GM19239 (cell line): ENCODE data around the gene SSH2.

Experiments
- DNase-seq: peaks from one replicate; pipeline ENCODE4 v3.0.0; 2011; ENCODE audit warnings: low spot score; ENCODE audit not compliant: insufficient read length
- FAIRE-seq: peaks from 2 replicates; lab custom pipeline; 2011; peaks lifted over from hg19 to GRCh38; lab: Jason Lieb, UNC

The SSH2 gene

DNA sequence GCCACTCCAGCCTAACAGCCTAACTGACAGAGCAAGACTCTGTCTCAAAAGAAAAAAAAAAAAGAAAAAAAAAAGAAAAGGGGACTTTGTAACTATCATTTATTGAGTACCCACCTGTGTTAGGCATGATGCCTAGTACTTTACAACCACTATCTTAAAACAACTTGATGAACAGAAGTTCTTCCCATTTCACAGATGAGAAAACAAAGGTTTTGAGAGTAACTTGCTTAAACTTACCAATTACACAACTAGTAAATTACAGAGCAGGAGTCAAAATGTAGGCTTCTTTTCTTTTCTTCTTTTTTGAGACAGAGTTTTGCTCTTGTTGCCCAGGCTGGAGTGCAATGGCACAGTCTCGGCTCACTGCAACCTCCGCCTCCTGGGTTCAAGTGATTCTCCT is 210.6 kb downstream of the SSH2 start:
- DNase-seq (no peak), FAIRE-seq (no peak)

DNA sequence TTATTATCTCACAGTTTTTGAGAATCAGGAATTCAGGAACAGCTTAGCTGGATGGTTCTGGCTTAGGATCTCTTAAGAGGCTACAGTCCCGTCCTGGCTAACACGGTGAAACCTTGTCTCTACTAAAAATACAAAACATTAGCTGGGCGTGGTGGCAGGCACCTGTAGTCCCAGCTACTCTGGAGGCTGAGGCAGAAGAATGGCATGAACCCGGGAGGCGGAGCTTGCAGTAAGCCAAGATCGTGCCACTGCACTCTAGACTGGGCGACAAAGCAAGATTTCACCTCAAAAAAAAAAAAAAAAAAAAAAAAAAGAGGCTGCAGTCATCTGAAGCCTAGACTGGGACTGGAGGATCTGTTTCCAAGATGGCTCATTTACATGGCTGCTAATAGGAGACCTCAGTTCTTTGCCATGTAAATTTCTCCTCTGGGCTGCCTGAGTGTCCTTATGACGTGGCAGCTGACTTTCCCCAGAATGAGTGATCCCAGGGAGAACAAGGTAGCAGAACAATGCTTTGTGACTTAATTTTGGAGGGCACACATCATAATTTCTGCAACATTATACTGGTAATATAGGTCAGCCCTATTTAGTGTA is 211.5 kb downstream of the SSH2 start:
- FAIRE-seq = no peak
- DNase-seq = no peak

DNA sequence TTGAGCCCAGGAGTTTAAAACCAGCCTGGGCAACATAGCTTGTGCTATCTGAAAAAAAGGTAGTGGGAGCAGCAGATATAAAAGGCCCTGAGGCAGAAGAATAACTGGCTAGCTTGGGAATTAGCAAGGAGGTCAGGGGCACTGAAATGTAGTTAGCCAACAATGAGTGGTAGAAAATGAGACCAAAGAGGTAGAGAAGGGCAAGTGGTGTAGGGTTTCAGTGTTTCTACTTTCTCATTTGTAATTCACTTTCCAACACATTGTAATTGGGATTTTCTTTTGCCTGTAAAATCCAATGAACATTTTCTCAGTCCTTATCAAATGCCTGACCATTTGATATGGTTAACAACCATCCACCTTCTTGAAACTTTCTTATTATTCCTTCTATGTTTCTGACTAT is 212.2 kb downstream of the SSH2 start:
- no peak for DNase-seq
- FAIRE-seq = no peak

DNA sequence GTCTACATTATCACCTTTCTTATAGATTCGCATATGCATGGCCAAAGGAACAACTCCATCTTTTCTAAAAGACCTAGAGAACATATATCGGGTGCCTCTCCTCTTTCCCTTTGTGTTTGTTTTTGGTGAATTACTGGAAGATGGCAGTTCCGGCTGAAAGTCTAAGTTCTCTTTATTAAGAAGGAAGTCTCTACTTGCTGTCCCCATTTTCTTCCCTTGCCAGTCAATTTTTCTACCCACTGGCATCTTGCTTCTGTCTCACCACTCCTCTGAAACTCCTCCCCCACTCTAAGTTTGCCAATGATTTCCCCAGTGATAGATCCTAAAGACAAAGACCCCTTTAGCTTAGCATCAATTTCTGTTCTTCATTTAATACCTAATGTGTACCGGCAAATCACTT is 213.5 kb downstream of the SSH2 start:
- DNase-seq (no peak), FAIRE-seq (no peak)

DNA sequence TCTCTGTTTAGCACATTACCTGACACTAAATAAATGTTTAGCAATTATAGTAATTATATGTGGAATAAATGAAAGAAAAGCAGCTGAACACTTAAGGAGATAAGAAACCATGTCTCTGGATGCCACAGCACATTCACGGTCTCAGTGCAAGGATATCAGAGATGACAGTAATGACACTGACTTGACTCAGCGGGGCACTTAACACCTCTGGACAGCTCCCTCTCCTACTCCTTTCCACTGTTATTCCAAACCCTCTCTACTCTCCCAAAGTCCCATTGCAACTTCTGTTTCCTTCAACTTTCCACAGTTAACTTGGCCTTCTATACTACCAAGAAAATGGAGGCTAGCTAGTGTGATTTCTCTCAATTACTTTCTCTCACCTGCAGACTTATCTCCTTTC is 214.3 kb downstream of the SSH2 start:
- DNase-seq (no peak), FAIRE-seq (no peak)

DNA sequence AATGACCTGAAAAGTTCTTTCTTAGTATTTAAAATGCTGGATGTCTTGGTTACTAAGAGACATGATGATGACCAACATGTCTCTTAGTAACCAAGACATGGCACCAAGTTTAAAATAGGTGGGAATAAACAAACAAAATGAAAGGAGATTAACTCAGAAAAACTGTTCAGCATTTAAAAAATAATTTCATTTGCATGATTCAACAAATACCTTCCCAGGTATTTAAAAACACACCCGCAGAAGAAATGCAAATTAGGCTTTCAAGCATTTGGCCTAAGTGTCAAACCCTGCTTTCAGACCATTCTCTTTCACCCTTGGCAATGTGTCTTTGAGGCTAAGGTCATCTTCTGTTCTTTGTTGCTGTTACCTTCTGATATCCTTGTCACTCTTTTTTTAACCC is 215.9 kb downstream of the SSH2 start:
- FAIRE-seq (peak; percentile 78), DNase-seq (no peak)

DNA sequence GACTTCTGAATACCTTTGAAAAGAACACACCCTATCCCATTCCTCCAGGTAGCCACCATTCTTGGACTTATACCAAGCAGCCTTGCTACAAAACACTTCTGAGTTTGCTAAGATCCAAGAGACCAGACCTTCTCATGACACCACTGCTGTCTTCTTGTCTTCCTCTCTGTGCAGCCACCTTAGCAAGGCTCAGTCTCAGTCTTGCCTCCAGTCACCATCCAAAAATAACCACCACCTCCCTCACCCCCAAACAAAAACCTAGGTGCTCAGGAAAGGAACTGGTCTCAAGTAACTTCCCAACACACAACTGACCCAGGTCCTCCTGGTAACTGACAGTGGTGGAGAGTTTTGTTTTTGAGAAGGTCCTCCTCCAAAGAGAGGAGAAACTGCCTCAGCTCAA is 216.4 kb downstream of the SSH2 start:
- DNase-seq (no peak), FAIRE-seq (peak; percentile 77)

DNA sequence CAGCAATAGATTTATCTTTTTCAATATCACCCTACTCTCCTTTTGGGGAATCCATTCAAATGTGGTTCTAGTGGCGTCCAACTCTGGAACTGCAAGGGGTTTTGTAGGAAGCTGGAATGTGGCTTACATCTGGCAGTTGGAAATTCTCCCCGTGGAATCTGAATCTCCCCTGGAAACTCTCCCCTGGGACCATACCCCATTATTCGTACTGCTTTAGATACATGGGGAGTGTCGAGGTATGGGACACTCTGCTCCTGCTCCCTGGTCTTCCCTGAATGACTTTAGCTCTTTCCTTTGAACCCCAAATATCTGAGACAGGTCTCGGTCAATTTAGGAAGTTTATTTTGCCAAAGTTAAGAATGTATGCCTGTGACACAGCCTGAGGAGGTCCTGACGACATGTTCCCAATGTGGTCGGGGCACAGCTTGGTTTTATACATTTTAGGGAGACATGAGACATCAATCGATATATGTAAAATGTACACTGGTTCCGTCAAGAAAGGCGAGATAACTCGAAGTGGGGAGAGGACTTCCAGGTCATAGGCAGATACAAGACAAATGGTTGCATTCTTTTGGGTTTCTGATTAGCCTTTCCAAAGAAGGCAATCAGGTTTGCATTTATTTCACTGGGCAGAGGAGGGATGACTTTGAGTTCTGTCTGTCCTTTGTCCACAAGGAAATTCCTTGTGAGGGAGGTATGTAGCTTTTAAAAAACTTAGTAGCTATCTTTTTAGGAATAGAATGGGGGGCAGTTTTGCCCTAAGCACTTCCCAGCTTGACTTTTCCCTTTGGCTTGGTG is 218.2 kb downstream of the SSH2 start:
- FAIRE-seq = no peak
- no peak for DNase-seq

DNA sequence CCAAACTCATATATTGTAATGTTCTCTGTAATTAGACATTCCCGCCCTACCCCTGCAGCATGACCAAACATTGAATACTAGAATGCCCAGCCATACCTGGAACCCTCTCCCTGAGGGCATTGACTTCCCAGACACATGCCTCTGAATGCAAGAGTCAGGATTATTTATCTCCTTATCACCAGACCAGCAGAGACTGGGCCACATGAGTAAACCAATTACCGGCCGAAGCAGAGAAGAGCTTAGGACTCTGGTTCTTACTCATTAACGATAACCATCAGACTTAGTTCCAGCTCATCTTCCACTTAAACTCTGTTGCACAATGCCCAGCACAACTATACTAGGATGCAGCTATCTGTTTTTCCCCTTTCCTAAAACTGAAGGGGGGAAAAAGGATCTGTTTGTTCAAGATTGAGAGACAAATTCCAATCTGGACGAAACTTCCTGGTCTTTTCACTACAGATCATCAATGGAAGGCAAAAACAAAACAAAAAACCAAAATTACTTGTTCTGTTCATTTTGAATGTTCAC is 219.1 kb downstream of the SSH2 start:
- FAIRE-seq = no peak
- no peak for DNase-seq

DNA sequence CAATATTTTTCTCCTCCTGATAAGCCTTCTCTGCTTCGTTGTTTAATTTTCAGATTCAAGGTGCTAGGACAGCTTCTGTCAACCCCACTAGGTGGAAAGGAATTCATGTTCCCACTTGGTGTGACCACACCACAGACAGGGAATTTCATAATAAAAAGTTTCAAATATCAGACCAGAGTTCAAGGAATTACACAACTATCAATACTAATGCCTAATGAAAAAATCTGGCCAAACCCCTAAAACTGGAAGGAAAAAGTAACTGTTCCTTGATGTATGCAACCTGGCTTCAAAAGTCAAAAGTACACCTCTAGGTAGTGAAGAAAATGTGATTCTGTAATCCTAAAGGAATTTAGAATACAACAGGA is 219.5 kb downstream of the SSH2 start:
- DNase-seq (no peak), FAIRE-seq (no peak)

DNA sequence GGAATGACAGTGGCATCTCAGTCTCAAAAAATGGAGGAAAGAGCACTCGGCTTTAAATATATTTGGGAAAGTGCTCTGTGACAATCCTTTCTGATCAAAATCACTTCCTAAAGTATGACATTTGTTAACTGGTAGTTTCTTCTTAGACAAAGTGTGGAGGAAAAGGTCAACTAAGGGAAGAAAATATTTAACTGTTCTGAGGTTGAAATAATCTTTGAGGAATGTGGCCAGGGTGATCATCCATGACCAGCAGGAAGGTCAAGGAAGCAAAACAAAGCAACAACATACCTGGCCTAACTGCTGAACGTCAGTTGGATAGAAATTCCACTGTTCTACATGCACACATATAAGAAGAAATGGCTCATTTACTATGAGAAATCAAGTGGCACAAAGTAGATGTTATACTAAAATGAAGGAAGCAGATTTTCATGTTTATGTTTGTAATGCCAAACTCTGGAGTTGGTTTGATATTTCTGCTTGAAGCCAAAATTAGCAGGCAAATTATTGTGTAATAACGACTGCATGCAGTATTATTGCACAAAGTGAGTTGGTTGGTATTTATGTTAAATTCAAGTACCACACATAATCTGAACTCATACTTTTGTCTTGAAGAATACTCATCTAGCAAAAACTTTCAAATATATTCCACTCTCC is 220.0 kb downstream of the SSH2 start:
- DNase-seq (no peak), FAIRE-seq (no peak)

DNA sequence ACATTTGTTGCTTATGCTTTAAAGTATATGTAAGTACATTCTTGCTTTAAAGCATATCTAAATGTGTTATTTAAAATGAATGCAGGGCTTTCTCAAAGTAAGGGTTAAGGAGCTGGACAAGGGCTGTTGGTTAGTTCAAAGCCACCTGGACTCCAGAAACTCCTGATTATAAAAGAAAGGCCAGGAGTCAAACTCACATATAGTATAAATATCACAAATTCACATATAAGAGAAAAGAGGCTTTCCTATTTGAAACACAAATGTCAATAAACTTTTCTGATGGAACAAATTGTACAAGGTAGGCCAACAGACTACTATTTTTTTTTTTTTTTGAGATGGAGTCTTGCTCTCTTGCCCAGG is 222.8 kb downstream of the SSH2 start:
- FAIRE-seq (no peak), DNase-seq (no peak)

DNA sequence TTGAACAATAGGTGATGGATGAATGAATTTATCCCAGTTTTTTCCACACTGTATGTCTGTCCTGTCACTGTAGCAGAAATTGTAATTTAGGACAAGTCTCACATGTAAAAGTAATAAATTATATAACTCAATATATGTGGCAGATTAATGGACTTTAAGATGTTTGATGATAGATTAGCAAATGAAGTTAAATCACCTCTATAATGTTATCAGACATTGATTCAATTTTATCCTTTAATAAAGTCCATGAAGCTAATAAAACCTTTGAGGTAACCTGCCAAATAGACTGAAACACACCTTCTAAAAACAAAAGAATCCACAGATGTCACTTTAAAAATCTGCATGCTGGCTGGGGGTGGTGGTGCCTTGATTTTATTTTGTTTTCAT is 224.0 kb downstream of the SSH2 start:
- DNase-seq (no peak), FAIRE-seq (no peak)

DNA sequence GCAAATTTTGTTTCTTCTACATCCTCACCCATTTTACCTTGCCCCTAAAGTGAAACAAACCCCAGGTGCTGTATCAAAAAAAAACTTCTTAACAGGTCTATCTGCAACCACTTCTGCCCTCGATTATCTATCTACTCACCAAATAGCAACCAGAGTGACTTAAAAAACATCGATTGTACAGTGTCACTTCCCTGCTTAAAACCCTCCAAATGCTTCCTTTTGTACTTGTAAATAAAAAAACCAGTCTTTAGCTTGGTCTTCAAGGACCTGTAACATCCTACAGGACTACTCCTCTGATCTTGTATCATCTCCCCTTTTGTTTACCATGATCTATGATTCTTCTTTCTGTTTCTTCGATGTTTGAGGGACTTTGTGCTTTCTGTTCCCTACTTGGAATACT is 224.6 kb downstream of the SSH2 start:
- FAIRE-seq = peak; percentile 91
- DNase-seq = no peak

DNA sequence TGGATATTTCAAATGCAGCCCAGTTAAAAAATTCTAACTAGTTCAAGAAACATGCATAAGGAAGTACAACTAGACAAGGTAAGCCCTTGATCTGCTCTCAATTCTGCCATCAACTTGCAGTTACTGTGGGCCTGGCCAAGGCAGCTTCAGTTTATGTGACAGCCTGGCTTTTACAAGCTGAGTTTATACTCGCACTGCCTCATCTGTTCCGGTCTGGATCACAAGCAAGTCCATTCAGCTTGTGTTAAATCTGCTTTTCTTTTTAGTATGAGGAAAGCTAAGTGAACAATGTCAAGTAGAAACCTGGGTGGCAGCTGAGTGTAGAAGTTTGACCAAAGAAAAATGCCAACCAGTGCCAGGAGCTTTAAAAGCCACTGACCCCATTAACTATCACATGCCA is 230.7 kb downstream of the SSH2 start:
- FAIRE-seq (no peak), DNase-seq (no peak)

DNA sequence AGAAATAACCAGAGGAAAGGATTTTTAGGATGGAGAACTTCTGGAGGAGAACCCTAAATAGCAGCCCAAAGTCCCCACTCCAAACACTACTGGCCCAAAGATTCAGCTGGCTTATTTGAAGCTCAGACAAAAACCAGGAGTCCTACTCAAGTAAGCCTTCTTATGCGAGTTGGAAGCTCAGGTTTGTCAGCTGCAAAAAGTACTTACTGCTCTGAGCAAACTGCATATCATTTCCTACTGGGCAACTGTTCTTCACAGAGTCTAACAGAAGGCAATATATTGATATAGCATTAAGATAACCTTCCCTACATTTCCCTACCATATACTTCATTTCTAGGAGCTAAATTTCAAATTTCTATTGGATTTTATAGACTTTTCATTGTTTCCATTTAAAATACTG is 231.2 kb downstream of the SSH2 start:
- FAIRE-seq (no peak), DNase-seq (no peak)

DNA sequence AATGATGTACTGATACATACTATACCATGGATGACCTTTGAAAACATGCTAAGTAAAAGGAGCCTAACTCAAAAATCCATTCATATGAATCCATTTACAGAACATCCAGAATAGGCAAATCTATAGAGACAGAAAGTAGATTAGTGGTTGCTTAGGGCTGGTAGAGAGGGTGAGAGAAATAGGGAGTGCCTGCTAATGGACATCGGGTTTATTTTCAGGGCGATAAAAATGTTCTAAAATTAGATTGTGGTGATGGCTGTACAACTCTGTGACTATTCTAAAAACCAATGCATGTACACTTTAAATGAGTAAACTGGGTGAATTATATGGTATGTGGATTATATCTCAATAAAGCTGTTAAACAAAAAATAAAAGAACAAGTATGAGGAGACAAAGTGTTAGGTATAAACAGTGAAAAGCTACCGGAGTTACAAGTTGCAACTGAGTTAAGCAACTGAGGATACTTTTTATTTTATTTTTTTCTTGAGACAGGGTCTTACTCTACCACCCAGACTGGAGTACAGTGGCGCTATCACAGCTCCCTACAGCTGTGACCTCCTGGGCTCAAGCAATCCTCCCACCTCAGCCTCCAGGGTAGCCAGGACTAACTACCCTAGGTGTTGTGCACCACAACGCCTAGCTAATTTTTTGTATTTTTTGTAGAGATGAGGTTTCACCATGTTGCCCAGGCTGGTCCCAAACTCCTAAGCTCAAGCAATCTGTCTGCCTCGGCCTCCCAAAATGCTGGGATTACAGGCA is 231.8 kb downstream of the SSH2 start:
- FAIRE-seq = no peak

DNA sequence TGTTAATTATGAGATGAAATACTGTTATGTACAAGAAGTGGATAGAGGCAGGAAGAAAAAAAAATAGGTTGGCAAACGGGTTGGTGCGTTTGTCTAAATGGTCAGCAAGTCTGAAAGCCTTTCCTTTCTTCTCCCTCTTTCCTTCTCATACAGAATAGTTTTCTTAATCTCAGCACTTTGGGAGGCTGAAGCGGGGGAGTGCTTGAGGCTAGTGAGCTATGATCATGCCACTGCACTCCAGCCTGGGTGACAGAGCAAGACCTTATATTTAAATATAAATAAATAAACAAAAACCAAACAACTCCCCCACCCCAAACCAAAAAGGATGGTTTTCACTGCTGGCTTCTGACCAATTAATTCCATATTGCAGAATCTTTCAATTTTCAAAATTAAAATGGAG is 232.7 kb downstream of the SSH2 start:
- DNase-seq = no peak
- FAIRE-seq = no peak

More for the DNA sequence above, 231.8 kb downstream of the SSH2 start:
- no peak for DNase-seq

DNA sequence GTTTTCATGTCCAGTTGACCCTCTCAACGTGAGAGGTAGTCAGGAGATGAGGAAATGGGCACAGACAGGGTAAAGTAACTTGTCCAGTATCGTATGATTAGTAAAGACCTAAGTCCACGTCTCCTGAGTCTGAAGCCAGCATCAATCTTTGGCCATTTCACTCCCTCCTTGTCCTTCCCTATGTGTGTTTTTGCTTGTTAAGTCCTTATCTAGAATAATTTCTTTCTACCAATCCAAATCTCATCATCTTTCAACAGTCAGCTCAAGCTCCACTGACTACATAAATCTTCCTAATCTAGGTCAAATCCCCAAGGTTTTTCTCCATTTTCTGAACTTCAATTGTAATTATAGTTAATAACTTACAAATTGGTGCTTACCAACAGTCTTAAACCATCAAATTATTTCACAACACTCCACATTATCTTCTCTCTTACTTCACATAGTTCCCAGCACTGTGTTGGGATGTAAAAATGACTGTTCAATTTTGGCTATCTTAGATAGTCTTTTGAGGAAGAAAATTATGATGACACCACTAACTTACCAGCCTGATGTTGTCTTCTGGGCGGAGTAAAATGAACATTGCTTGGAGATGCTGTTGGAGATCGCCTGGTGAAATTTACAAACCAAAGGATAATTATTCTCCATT is 235.0 kb downstream of the SSH2 start:
- no peak for FAIRE-seq
- DNase-seq = no peak

DNA sequence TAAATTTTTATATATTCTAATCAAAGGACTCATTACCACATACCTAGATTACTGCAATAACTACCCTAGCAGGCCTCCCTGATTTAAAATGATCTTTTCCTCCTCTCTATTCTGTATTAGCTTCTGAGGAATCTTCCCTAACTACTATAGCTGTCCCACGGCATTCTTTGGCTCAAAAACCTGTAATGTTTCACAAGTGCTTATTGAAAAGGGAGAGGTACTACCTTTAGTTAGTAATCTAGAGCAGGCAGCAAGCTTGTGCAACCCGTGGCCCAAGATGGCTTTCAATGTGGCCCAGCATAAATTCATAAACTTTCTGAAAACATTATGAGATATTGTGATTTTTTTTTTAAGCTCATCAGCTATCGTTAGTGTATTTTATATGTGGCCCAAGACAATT is 236.3 kb downstream of the SSH2 start:
- DNase-seq (no peak), FAIRE-seq (no peak)
